DND-41 (cell line): ENCODE measurements around the gene HOXB4.

ENCODE experiments used
- ATAC-seq: fragments of 200-7000 bp; cut with Tn5 transposase; 3 replicates; pipeline ENCODE4 v1.9.1; 2021; ENCODE audit warnings: low read depth; ENCODE audit not compliant: insufficient read depth
- DNase-seq: peaks from one replicate; pipeline ENCODE4 v3.0.0-alpha.2; 2020
- H2AFZ ChIP-seq: 2 replicates; pipeline ENCODE4 v1.6.0; 2012; ENCODE audit warnings: low read depth, low read length
- H3K27ac ChIP-seq: 2 replicates; pipeline ENCODE4 v1.5.1; 2012; ENCODE audit warnings: low read length, inconsistent platforms
- H3K27me3 ChIP-seq: fragments of 200-600 bp; sonication (generic); 2 replicates; pipeline ENCODE4 v1.6.0; 2012; ENCODE audit warnings: low read length, mild to moderate bottlenecking, inconsistent platforms; ENCODE audit not compliant: insufficient read depth, poor library complexity
- H3K36me3 ChIP-seq: 2 replicates; pipeline ENCODE4 v1.5.1; 2012; ENCODE audit warnings: low read length, inconsistent platforms; ENCODE audit not compliant: insufficient read depth
- H3K4me1 ChIP-seq: 2 replicates; pipeline ENCODE4 v1.5.1; 2012; ENCODE audit warnings: mild to moderate bottlenecking, low read length; ENCODE audit not compliant: insufficient read depth
- H3K4me2 ChIP-seq: 2 replicates; pipeline ENCODE4 v1.6.0; 2012; ENCODE audit warnings: mild to moderate bottlenecking, moderate library complexity, low read length, inconsistent platforms; ENCODE audit not compliant: insufficient read depth
- H3K4me3 ChIP-seq, 2 experiments: fragments of 200-600 bp in 1 of 2; shearing (Covaris generic) in 1 of 2; 2 replicates each; pipeline ENCODE4 v1.5.1; 2012 to 2016; ENCODE audit warnings: inconsistent platforms in 2 of 2, low read length in 2 of 2, mild to moderate bottlenecking in 2 of 2, low read depth in 1 of 2, moderate library complexity in 1 of 2
- H3K79me2 ChIP-seq: 2 replicates; pipeline ENCODE4 v1.6.0; 2012; ENCODE audit warnings: low read length, inconsistent platforms; ENCODE audit not compliant: insufficient read depth
- H3K9ac ChIP-seq: 2 replicates; pipeline ENCODE4 v1.6.0; 2012; ENCODE audit warnings: low read depth, mild to moderate bottlenecking, inconsistent platforms, low read length, moderate library complexity
- H3K9me3 ChIP-seq: 2 replicates; pipeline ENCODE4 v1.5.1; 2012; ENCODE audit warnings: low read length, moderate library complexity, mild to moderate bottlenecking, inconsistent platforms; ENCODE audit not compliant: insufficient read depth, severe bottlenecking
- H4K20me1 ChIP-seq: 2 replicates; pipeline ENCODE4 v1.6.0; 2012; ENCODE audit warnings: low read length; ENCODE audit not compliant: insufficient read depth
- EZH2 ChIP-seq: IDR thresholded peaks from 3 replicates; pipeline ENCODE4 v1.6.1; 2012; ENCODE audit warnings: borderline replicate concordance, low read depth, mild to moderate bottlenecking, moderate library complexity, low read length, inconsistent platforms; ENCODE audit not compliant: severe bottlenecking
- TF ChIP-seq, protein P1 (sequence below): IDR thresholded peaks from 2 replicates; pipeline ENCODE4 v1.5.1; 2012; ENCODE audit warnings: borderline replicate concordance, low read length, moderate library complexity, mild to moderate bottlenecking; ENCODE audit not compliant: poor library complexity, severe bottlenecking; ENCODE audit errors: extremely low read depth

HOXB4 gene

GRCh38 chr17:48541577-48542113 lies 36.5 kb downstream of the HOXB4 start:
- H3K9ac ChIP-seq, result no peak overlapping the region
- no peaks in the 10 kb centered on the region for H3K79me2 ChIP-seq
- no peak overlapping the region for H3K27ac ChIP-seq
- no peaks in the 10 kb centered on the region for H4K20me1 ChIP-seq
- H3K4me1 ChIP-seq, result no peaks in the 10 kb centered on the region
- no peak for ATAC-seq
- no peak overlapping the region for H2AFZ ChIP-seq
- no peak overlapping the region for H3K4me2 ChIP-seq
- no peak for TF ChIP-seq EZH2
- TF ChIP-seq, protein P1, sequence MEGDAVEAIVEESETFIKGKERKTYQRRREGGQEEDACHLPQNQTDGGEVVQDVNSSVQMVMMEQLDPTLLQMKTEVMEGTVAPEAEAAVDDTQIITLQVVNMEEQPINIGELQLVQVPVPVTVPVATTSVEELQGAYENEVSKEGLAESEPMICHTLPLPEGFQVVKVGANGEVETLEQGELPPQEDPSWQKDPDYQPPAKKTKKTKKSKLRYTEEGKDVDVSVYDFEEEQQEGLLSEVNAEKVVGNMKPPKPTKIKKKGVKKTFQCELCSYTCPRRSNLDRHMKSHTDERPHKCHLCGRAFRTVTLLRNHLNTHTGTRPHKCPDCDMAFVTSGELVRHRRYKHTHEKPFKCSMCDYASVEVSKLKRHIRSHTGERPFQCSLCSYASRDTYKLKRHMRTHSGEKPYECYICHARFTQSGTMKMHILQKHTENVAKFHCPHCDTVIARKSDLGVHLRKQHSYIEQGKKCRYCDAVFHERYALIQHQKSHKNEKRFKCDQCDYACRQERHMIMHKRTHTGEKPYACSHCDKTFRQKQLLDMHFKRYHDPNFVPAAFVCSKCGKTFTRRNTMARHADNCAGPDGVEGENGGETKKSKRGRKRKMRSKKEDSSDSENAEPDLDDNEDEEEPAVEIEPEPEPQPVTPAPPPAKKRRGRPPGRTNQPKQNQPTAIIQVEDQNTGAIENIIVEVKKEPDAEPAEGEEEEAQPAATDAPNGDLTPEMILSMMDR, result no peak
- no peaks in the 10 kb centered on the region for H3K36me3 ChIP-seq
- H3K9me3 ChIP-seq, result no peaks in the 10 kb centered on the region
- no peak for DNase-seq
- H3K4me3 ChIP-seq, result no peak overlapping the region
- H3K27me3 ChIP-seq, result peaks cover 29% of the 10 kb centered on the region

DNA sequence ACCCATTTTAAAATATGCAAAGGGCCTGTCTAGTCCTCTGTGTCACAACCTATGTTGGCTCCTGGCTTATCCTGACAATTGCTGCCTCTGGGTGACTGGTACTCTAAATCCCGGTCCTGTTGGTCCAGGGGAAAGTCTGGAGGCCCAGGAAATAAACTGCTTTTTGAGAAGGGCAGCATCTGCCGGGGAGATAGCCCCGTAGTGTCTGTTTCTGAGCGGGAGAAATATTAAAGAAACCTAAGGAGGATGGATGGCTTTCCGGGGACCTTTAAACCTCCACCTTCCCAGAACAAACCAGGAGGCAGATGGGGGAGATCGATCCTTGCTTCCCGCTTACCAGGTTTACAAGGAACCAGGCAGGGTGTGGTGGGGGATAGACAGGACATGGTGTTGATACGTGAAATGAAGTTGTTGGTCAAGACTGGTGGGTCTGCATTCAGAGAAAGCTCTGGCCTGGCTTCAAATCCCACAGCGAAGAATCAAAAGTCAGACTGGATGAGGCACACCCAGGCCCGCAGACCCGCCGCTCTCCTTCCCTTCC lies 37.0 kb downstream of the HOXB4 start:
- Histone ChIP-seq H3K36me3 (no peaks in the 10 kb centered on the region), H2AFZ (no peak overlapping the region), H3K4me3 (no peak overlapping the region), H3K9me3 (no peaks in the 10 kb centered on the region), H3K4me1 (no peaks in the 10 kb centered on the region), H3K27me3 (peaks cover 26% of the 10 kb centered on the region), H3K9ac (no peak overlapping the region), H3K4me2 (no peak overlapping the region), H3K79me2 (no peaks in the 10 kb centered on the region), H4K20me1 (no peaks in the 10 kb centered on the region), H3K27ac (no peak overlapping the region)
- ATAC-seq, result no peak
- no peak for TF ChIP-seq EZH2
- DNase-seq, result no peak

GRCh38 chr17:48540213-48540612 lies 37.9 kb downstream of the HOXB4 start:
- H3K9me3 ChIP-seq, result no peaks in the 10 kb centered on the region
- H3K27me3 ChIP-seq, result peaks cover 18% of the 10 kb centered on the region
- no peak overlapping the region for H3K9ac ChIP-seq
- DNase-seq (no peak), ATAC-seq (no peak)
- no peaks in the 10 kb centered on the region for H4K20me1 ChIP-seq
- no peaks in the 10 kb centered on the region for H3K79me2 ChIP-seq
- H3K36me3 ChIP-seq, result no peaks in the 10 kb centered on the region
- no peak overlapping the region for H3K4me3 ChIP-seq
- H2AFZ ChIP-seq, result no peak overlapping the region
- H3K4me1 ChIP-seq, result no peaks in the 10 kb centered on the region
- no peak overlapping the region for H3K27ac ChIP-seq
- TF ChIP-seq, protein P1, result no peak
- no peak for TF ChIP-seq EZH2
- H3K4me2 ChIP-seq, result no peak overlapping the region

GRCh38 chr17:48539177-48539576 lies 39.0 kb downstream of the HOXB4 start:
- Histone ChIP-seq H2AFZ (no peak overlapping the region), H3K27me3 (peaks cover 16% of the 10 kb centered on the region), H3K9me3 (no peaks in the 10 kb centered on the region), H3K9ac (no peak overlapping the region), H3K4me2 (no peak overlapping the region), H4K20me1 (no peaks in the 10 kb centered on the region), H3K36me3 (no peaks in the 10 kb centered on the region), H3K4me1 (no peaks in the 10 kb centered on the region), H3K27ac (no peak overlapping the region), H3K4me3 (no peak overlapping the region), H3K79me2 (no peaks in the 10 kb centered on the region)
- no peak for DNase-seq
- ATAC-seq, result no peak
- TF ChIP-seq, protein P1, result no peak
- no peak for TF ChIP-seq EZH2
